WTC11 (cell line): ENCODE results near the gene DUS1L. TPM values are rescaled to one million over a fixed set of nuclear protein-coding genes. Genes with fewer than 3 reads are reported as not detected.

Source experiments
- CREM ChIP-seq: sonication (generic); formaldehyde crosslinking; IDR thresholded peaks from 2 replicates; pipeline ENCODE4 v1.8.1; 2022; ENCODE audit warnings: mild to moderate bottlenecking, missing genetic modification reagents, moderate library complexity
- ESRRA ChIP-seq: sonication (generic); formaldehyde crosslinking; IDR thresholded peaks from 2 replicates; pipeline ENCODE4 v1.8.1; 2022; ENCODE audit warnings: mild to moderate bottlenecking, missing genetic modification reagents, borderline replicate concordance
- GTF2I ChIP-seq: fragments of 250-450 bp; sonication (Bioruptor Pico); conservative IDR thresholded peaks from 2 replicates; pipeline ENCODE4 v1.4.0; 2021; ENCODE audit warnings: mild to moderate bottlenecking
- HMGA2 ChIP-seq: fragments of 250-450 bp; sonication (Bioruptor Pico); IDR thresholded peaks from 2 replicates; pipeline ENCODE4 v1.4.0; 2021; ENCODE audit warnings: mild to moderate bottlenecking, moderate library complexity
- JAZF1 ChIP-seq: fragments of 250-450 bp; sonication (Bioruptor Pico); IDR thresholded peaks from 2 replicates; pipeline ENCODE4 v1.9.0; 2021; ENCODE audit warnings: moderate library complexity, mild to moderate bottlenecking, inconsistent platforms
- NFATC4 ChIP-seq: fragments of 250-450 bp; sonication (Bioruptor Pico); IDR thresholded peaks from 2 replicates; pipeline ENCODE4 v1.9.0; 2021; ENCODE audit warnings: mild to moderate bottlenecking
- NR2C2 ChIP-seq: sonication (generic); formaldehyde crosslinking; IDR thresholded peaks from 2 replicates; pipeline ENCODE4 v1.8.0; 2022; ENCODE audit warnings: mild to moderate bottlenecking, missing genetic modification reagents
- NR3C1 ChIP-seq: sonication (generic); formaldehyde crosslinking; conservative IDR thresholded peaks from 2 replicates; pipeline ENCODE4 v1.8.1; 2023; ENCODE audit warnings: low read depth, mild to moderate bottlenecking, missing genetic modification reagents
- RORB ChIP-seq: fragments of 250-450 bp; sonication (Bioruptor Pico); IDR thresholded peaks from 2 replicates; pipeline ENCODE4 v1.9.0; 2021; ENCODE audit warnings: mild to moderate bottlenecking
- SMAD3 ChIP-seq: sonication (generic); formaldehyde crosslinking; IDR thresholded peaks from 2 replicates; pipeline ENCODE4 v1.8.0; 2022; ENCODE audit warnings: missing genetic modification reagents, mild to moderate bottlenecking, borderline replicate concordance
- ZNF138 ChIP-seq: sonication (generic); formaldehyde crosslinking; conservative IDR thresholded peaks from 2 replicates; pipeline ENCODE4 v1.8.1; 2022; ENCODE audit warnings: mild to moderate bottlenecking, moderate library complexity, missing genetic modification reagents
- ZNF219 ChIP-seq: sonication (generic); formaldehyde crosslinking; IDR thresholded peaks from 2 replicates; pipeline ENCODE4 v1.8.0; 2023; ENCODE audit warnings: missing genetic modification reagents, mild to moderate bottlenecking, borderline replicate concordance
- ZNF317 ChIP-seq: sonication (generic); formaldehyde crosslinking; IDR thresholded peaks from 2 replicates; pipeline ENCODE4 v1.8.1; 2023; ENCODE audit warnings: low read depth, mild to moderate bottlenecking, moderate library complexity, missing genetic modification reagents, borderline replicate concordance
- ZNF416 ChIP-seq: fragments of 250-450 bp; sonication (Bioruptor Pico); IDR thresholded peaks from 2 replicates; pipeline ENCODE4 v1.9.0; 2021; ENCODE audit warnings: mild to moderate bottlenecking, inconsistent platforms
- total RNA-seq: library from RNA; stranded (reverse); gene quantifications from 3 replicates; pipeline ENCODE4 v1.2.3, GENCODE V29; 2021
- TF ChIP-seq, protein P1 (sequence below): fragments of 250-450 bp; sonication (Bioruptor Pico); IDR thresholded peaks from 2 replicates; pipeline ENCODE4 v1.9.0; 2021; ENCODE audit warnings: moderate library complexity, mild to moderate bottlenecking, inconsistent platforms, borderline replicate concordance
- TF ChIP-seq, protein P2 (sequence below): sonication (generic); formaldehyde crosslinking; IDR thresholded peaks from 2 replicates; pipeline ENCODE4 v1.8.1; 2023; ENCODE audit warnings: mild to moderate bottlenecking, missing genetic modification reagents, borderline replicate concordance
- TF ChIP-seq, protein P3 (sequence below): sonication (generic); formaldehyde crosslinking; IDR thresholded peaks from 2 replicates; pipeline ENCODE4 v1.8.0; 2022; ENCODE audit warnings: missing genetic modification reagents
- TF ChIP-seq, protein P4 (sequence below): sonication (generic); formaldehyde crosslinking; IDR thresholded peaks from 2 replicates; pipeline ENCODE4 v1.8.0; 2023; ENCODE audit warnings: mild to moderate bottlenecking, missing genetic modification reagents
- TF ChIP-seq, protein P5 (sequence below): sonication (generic); formaldehyde crosslinking; IDR thresholded peaks from 2 replicates; pipeline ENCODE4 v1.8.1; 2022; ENCODE audit warnings: mild to moderate bottlenecking, moderate library complexity, missing genetic modification reagents
- TF ChIP-seq, protein P6 (sequence below): sonication (generic); formaldehyde crosslinking; IDR thresholded peaks from 2 replicates; pipeline ENCODE4 v1.8.1; 2022; ENCODE audit warnings: mild to moderate bottlenecking, missing genetic modification reagents, moderate library complexity, borderline replicate concordance
- TF ChIP-seq, protein P7 (sequence below): sonication (generic); formaldehyde crosslinking; IDR thresholded peaks from 2 replicates; pipeline ENCODE4 v1.8.0; 2022; ENCODE audit warnings: mild to moderate bottlenecking, missing genetic modification reagents

DUS1L gene
- total RNA-seq, 1 experiment from 2014 or later: 120 TPM

DNA sequence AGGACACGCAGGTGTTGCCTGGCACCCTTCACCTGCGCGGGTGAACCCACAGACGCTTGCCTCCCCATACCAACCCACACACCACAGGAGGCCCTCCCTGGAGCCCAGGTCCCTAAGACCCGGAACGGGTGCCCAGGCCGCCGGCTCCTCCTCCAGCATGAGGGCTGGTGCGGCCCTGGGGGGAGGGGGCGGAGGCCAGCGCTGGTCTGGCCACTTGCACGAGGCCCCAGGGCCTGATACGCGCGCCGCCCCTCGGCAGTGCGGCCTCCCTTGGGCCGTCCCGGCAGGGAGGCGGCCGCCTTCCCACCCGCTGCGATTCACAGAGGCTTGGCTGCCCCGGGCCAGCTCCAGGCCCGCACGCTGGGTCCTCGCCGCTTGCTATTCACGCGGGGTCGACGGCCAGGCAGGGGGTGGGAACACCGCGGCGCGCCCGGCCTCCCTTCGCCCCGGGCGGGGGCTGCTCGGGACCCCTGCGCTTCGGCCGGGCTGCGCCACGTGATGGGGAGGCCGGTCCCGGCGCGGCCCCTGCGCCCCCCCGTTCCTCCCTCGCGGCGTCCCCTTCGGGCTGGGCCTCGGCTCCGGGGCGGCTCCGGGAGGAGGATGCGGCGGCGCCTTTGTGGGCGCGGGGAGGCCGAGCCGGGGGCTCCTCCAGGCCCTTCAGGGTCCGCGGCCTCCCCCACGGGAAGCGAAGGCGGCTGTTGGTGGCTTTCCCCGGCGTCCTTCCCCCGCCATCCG, 31.7 kb upstream of the DUS1L start (continued):
- TF ChIP-seq NR3C1: no peak
- TF ChIP-seq, protein P1, sequence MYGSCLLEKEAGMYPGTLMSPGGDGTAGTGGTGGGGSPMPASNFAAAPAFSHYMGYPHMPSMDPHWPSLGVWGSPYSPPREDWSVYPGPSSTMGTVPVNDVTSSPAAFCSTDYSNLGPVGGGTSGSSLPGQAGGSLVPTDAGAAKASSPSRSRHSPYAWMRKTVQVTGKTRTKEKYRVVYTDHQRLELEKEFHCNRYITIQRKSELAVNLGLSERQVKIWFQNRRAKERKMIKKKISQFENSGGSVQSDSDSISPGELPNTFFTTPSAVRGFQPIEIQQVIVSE: no peak
- peak; percentile 47; the same call in 1 of the 2 replicates for TF ChIP-seq ESRRA (CRISPR knock-in tag)
- no peak for TF ChIP-seq ZNF317 (CRISPR knock-in tag)
- TF ChIP-seq RORB (CRISPR knock-in tag): no peak
- TF ChIP-seq, protein P2, sequence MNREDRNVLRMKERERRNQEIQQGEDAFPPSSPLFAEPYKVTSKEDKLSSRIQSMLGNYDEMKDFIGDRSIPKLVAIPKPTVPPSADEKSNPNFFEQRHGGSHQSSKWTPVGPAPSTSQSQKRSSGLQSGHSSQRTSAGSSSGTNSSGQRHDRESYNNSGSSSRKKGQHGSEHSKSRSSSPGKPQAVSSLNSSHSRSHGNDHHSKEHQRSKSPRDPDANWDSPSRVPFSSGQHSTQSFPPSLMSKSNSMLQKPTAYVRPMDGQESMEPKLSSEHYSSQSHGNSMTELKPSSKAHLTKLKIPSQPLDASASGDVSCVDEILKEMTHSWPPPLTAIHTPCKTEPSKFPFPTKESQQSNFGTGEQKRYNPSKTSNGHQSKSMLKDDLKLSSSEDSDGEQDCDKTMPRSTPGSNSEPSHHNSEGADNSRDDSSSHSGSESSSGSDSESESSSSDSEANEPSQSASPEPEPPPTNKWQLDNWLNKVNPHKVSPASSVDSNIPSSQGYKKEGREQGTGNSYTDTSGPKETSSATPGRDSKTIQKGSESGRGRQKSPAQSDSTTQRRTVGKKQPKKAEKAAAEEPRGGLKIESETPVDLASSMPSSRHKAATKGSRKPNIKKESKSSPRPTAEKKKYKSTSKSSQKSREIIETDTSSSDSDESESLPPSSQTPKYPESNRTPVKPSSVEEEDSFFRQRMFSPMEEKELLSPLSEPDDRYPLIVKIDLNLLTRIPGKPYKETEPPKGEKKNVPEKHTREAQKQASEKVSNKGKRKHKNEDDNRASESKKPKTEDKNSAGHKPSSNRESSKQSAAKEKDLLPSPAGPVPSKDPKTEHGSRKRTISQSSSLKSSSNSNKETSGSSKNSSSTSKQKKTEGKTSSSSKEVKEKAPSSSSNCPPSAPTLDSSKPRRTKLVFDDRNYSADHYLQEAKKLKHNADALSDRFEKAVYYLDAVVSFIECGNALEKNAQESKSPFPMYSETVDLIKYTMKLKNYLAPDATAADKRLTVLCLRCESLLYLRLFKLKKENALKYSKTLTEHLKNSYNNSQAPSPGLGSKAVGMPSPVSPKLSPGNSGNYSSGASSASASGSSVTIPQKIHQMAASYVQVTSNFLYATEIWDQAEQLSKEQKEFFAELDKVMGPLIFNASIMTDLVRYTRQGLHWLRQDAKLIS (CRISPR knock-in tag): no peak
- TF ChIP-seq ZNF416: no peak
- no peak for TF ChIP-seq GTF2I (CRISPR knock-in tag)
- no peak for TF ChIP-seq JAZF1
- no peak for TF ChIP-seq NFATC4 (CRISPR knock-in tag)
- TF ChIP-seq, protein P3, sequence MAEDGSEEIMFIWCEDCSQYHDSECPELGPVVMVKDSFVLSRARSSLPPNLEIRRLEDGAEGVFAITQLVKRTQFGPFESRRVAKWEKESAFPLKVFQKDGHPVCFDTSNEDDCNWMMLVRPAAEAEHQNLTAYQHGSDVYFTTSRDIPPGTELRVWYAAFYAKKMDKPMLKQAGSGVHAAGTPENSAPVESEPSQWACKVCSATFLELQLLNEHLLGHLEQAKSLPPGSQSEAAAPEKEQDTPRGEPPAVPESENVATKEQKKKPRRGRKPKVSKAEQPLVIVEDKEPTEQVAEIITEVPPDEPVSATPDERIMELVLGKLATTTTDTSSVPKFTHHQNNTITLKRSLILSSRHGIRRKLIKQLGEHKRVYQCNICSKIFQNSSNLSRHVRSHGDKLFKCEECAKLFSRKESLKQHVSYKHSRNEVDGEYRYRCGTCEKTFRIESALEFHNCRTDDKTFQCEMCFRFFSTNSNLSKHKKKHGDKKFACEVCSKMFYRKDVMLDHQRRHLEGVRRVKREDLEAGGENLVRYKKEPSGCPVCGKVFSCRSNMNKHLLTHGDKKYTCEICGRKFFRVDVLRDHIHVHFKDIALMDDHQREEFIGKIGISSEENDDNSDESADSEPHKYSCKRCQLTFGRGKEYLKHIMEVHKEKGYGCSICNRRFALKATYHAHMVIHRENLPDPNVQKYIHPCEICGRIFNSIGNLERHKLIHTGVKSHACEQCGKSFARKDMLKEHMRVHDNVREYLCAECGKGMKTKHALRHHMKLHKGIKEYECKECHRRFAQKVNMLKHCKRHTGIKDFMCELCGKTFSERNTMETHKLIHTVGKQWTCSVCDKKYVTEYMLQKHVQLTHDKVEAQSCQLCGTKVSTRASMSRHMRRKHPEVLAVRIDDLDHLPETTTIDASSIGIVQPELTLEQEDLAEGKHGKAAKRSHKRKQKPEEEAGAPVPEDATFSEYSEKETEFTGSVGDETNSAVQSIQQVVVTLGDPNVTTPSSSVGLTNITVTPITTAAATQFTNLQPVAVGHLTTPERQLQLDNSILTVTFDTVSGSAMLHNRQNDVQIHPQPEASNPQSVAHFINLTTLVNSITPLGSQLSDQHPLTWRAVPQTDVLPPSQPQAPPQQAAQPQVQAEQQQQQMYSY (CRISPR knock-in tag): no peak
- no peak for TF ChIP-seq CREM (CRISPR knock-in tag)
- TF ChIP-seq, protein P4, sequence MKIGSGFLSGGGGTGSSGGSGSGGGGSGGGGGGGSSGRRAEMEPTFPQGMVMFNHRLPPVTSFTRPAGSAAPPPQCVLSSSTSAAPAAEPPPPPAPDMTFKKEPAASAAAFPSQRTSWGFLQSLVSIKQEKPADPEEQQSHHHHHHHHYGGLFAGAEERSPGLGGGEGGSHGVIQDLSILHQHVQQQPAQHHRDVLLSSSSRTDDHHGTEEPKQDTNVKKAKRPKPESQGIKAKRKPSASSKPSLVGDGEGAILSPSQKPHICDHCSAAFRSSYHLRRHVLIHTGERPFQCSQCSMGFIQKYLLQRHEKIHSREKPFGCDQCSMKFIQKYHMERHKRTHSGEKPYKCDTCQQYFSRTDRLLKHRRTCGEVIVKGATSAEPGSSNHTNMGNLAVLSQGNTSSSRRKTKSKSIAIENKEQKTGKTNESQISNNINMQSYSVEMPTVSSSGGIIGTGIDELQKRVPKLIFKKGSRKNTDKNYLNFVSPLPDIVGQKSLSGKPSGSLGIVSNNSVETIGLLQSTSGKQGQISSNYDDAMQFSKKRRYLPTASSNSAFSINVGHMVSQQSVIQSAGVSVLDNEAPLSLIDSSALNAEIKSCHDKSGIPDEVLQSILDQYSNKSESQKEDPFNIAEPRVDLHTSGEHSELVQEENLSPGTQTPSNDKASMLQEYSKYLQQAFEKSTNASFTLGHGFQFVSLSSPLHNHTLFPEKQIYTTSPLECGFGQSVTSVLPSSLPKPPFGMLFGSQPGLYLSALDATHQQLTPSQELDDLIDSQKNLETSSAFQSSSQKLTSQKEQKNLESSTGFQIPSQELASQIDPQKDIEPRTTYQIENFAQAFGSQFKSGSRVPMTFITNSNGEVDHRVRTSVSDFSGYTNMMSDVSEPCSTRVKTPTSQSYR (CRISPR knock-in tag): no peak
- TF ChIP-seq, protein P5, sequence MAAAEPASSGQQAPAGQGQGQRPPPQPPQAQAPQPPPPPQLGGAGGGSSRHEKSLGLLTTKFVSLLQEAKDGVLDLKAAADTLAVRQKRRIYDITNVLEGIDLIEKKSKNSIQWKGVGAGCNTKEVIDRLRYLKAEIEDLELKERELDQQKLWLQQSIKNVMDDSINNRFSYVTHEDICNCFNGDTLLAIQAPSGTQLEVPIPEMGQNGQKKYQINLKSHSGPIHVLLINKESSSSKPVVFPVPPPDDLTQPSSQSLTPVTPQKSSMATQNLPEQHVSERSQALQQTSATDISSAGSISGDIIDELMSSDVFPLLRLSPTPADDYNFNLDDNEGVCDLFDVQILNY (CRISPR knock-in tag): no peak
- TF ChIP-seq NR2C2: no peak
- TF ChIP-seq HMGA2 (CRISPR knock-in tag): no peak
- TF ChIP-seq, protein P6, sequence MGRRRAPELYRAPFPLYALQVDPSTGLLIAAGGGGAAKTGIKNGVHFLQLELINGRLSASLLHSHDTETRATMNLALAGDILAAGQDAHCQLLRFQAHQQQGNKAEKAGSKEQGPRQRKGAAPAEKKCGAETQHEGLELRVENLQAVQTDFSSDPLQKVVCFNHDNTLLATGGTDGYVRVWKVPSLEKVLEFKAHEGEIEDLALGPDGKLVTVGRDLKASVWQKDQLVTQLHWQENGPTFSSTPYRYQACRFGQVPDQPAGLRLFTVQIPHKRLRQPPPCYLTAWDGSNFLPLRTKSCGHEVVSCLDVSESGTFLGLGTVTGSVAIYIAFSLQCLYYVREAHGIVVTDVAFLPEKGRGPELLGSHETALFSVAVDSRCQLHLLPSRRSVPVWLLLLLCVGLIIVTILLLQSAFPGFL (CRISPR knock-in tag): no peak
- TF ChIP-seq ZNF219 (CRISPR knock-in tag): 0 out of 2 replicates have a peak, but pooled peaks have one; percentile 14
- TF ChIP-seq, protein P7, sequence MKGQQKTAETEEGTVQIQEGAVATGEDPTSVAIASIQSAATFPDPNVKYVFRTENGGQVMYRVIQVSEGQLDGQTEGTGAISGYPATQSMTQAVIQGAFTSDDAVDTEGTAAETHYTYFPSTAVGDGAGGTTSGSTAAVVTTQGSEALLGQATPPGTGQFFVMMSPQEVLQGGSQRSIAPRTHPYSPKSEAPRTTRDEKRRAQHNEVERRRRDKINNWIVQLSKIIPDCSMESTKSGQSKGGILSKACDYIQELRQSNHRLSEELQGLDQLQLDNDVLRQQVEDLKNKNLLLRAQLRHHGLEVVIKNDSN (CRISPR knock-in tag): no peak
- no peak for TF ChIP-seq SMAD3
- no peak for TF ChIP-seq ZNF138 (CRISPR knock-in tag)
